HFFc6 (cell line): ENCODE measurements around the gene EPN2. TPM values are rescaled to one million over a fixed set of nuclear protein-coding genes. Genes with fewer than 3 reads are reported as not detected.
"Not testable (repeated sequence)": the region's sequence is repeated elsewhere in the genome, so short reads cannot be mapped to it uniquely, and the experiment has no call there.

ENCODE experiments used
- DNase-seq: peaks from one replicate; pipeline ENCODE4 v3.0.0-alpha.2; 2018
- H3K27ac Mint-ChIP-seq: 2 replicates; pipeline ENCODE4 v1.8.0; 2020; ENCODE audit warnings: mild to moderate bottlenecking, mixed read lengths
- H3K27me3 Mint-ChIP-seq: 2 replicates; pipeline ENCODE4 v1.8.0; 2021; ENCODE audit warnings: mild to moderate bottlenecking, moderate library complexity, mixed read lengths; ENCODE audit not compliant: insufficient read depth
- H3K36me3 Mint-ChIP-seq: 2 replicates; pipeline ENCODE4 v1.8.0; 2021; ENCODE audit warnings: low read depth, mixed read lengths
- H3K4me1 Mint-ChIP-seq: 2 replicates; pipeline ENCODE4 v1.8.0; 2020; ENCODE audit warnings: low read depth, mixed read lengths
- H3K4me3 Mint-ChIP-seq: 2 replicates; pipeline ENCODE4 v1.8.0; 2020; ENCODE audit warnings: mild to moderate bottlenecking, moderate library complexity, mixed read lengths
- H3K9me3 Mint-ChIP-seq: 2 replicates; pipeline ENCODE4 v1.8.0; 2020; ENCODE audit warnings: mild to moderate bottlenecking, mixed read lengths
- long read RNA-seq: library from polyadenylated mRNA; unstranded; transcript quantifications from one replicate; pipeline ENCODE4 v2.0.0, GENCODE V29; 2019
- total RNA-seq, 6 experiments: library from RNA; stranded (reverse); fragmentation: NEBNext Ultra II Directional; extraction: Animal tissue kit (Norgen Biotek cat#: 25700); gene quantifications; 2 replicates in 1 of 6; 3 replicates in 5 of 6; pipeline ENCODE4 v1.2.3, GENCODE V29; 2021

The EPN2 gene
- 10 to 100 TPM; 40.1 to 47.4 (median 42.7) TPM for total RNA-seq
- long read RNA-seq, full-length matches to known transcripts, result 19 of 34 reads
- long read RNA-seq, partial matches to known transcripts, result 4 of 34 reads
- long read RNA-seq, other reads (novel, unspliced or antisense), result 11 of 34 reads

DNA sequence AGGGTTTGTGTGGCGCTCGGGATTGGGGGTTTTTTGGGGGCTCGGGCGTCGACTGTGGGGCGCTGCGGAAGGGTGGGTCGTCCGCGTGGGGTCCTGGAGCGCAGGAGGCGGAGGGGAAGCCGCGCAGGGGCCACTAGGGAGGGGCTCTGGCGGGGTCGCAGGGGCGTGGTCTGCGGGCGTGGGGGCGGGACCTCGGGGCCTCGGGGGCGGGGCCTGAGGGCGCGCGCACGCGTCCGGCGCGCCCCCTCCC lies at the start of gene EPN2:
EPN2 (plus strand) TSS at position 228 of the 250 bp plus-strand sequence. CDS start 45,754 bp downstream, outside the sequence.
- peak within 1 kb of the TSS; percentile 73 for H3K27ac Mint-ChIP-seq
- peaks cover 21% of the 10 kb centered on the region for H3K4me1 Mint-ChIP-seq
- peak within 1 kb of the TSS; percentile 97 for H3K4me3 Mint-ChIP-seq
- not testable (repeated sequence) for DNase-seq, H3K9me3 Mint-ChIP-seq, H3K27me3 Mint-ChIP-seq, H3K36me3 Mint-ChIP-seq

DNA sequence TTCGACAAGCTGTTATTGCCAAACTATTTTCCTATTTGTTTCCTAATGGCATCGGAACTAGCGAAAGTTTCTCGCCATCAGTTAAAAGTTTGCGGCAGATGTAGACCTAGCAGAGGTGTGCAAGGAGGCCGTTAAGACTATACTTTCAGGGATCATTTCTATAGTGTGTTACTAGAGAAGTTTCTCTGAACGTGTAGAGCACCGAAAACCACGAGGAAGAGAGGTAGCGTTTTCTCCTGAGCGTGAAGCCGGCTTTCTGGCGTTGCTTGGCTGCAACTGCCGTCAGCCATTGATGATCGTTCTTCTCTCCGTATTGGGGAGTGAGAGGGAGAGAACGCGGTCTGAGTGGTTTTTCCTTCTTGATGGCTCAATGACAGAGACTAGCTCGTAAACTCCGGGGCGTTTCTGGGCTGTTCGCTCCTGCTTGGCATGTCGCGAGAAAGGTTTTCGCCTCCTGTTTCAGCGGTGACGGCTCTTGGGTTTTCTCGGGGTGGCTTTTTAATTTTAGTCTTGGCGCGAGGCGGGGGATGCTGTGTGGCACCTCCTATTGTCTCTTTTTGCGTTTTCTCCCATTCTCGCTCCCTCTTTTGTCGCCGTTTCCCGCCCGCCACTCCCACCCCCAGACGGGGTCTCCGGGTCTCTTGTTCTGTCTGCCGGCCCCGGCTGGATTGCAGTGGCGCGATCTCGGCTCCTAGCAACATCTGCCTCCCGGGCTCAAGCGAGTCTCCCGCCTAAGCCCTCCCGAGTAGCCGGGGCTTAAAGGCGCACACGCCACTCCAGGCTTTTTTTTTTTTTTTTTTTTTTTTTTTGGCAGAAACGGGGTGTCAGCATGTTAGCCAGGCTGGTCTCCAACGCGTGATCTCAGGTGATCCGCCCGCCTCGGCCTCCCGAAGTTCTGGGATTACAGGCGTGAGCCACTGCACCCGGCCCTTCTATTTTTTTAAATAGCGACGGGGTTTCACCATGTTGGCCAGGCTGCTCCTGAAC lies 49.0 kb upstream of the EPN2 start:
- H3K4me1 Mint-ChIP-seq, H3K9me3 Mint-ChIP-seq, DNase-seq, H3K36me3 Mint-ChIP-seq, H3K27ac Mint-ChIP-seq, H3K4me3 Mint-ChIP-seq, H3K27me3 Mint-ChIP-seq: not testable (repeated sequence)

DNA sequence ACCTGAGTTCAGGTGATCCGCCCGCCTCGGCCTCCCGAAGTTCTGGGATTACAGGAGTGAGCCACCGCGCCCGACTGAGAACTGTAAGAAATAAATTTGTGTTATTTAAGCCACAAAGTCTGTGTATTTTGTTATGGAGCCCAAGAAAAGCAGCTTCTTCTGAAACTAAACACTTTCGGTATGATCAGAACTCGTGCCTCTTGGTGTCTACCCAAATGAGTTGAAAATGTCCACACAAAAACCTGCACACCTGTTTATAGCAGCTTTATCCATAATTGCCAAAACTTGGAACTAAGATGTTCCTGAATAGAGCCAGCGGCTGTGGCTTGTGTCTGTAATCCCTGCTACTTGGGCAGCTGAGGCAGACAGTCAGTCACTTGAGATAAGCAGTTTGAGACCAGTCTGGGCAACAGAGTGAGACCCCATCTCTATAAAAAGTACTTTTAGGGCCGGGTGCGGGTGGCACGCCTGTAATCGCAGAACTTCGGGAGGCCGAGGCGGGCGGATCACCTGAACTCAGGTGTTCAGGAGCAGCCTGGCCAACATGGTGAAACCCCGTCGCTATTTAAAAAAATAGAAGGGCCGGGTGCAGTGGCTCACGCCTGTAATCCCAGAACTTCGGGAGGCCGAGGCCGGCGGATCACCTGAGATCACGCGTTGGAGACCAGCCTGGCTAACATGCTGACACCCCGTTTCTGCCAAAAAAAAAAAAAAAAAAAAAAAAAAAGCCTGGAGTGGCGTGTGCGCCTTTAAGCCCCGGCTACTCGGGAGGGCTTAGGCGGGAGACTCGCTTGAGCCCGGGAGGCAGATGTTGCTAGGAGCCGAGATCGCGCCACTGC lies 48.1 kb upstream of the EPN2 start:
- H3K4me1 Mint-ChIP-seq, H3K27me3 Mint-ChIP-seq, H3K4me3 Mint-ChIP-seq, H3K27ac Mint-ChIP-seq, DNase-seq, H3K36me3 Mint-ChIP-seq, H3K9me3 Mint-ChIP-seq: not testable (repeated sequence)

DNA sequence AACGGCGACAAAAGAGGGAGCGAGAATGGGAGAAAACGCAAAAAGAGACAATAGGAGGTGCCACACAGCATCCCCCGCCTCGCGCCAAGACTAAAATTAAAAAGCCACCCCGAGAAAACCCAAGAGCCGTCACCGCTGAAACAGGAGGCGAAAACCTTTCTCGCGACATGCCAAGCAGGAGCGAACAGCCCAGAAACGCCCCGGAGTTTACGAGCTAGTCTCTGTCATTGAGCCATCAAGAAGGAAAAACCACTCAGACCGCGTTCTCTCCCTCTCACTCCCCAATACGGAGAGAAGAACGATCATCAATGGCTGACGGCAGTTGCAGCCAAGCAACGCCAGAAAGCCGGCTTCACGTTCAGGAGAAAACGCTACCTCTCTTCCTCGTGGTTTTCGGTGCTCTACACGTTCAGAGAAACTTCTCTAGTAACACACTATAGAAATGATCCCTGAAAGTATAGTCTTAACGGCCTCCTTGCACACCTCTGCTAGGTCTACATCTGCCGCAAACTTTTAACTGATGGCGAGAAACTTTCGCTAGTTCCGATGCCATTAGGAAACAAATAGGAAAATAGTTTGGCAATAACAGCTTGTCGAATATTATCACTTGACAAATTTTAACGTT lies 47.3 kb upstream of the EPN2 start:
- not testable (repeated sequence) for H3K27ac Mint-ChIP-seq, H3K9me3 Mint-ChIP-seq, H3K4me1 Mint-ChIP-seq, H3K4me3 Mint-ChIP-seq, DNase-seq, H3K27me3 Mint-ChIP-seq, H3K36me3 Mint-ChIP-seq

DNA sequence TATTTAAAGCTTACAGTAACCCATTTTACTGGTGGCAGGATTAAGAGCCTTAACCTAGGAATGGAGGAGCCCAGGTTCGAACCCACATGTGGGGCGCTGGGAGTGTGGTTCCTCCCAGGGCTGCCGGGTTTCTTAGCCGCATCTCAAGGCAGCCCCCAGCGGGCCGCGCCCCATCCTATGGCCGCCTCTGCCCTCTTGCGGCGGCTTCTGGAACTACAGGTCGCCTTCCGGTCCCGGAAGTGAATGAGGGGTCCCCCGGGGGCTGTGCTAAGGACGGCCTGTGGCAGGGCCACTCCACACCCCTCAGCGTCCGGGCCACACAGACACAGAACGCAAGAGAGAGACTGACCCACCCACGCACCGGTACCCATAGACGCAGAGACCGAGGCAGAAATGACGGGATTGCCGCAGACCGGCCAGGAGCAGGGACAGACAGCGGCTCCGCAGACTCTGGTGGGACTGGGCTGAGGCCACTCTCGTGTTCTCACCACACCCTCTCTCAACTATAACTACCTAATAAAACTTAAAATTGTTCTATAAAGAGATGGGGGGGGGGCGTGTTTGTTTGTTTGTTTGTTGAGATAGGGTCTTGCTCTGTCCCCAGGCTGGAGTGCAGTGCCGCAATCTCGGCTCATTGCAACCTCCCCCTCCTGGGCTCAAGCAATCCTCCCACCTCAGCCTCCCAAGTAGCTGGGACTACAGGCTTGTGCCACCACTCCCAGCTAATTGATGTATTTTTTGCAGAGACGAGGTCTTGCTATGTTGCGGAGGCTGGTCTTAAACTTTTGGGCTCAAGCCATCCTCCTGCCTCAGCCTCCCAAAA lies 40.6 kb upstream of the EPN2 start:
- not testable (repeated sequence) for H3K27me3 Mint-ChIP-seq, H3K36me3 Mint-ChIP-seq, DNase-seq, H3K4me3 Mint-ChIP-seq, H3K27ac Mint-ChIP-seq, H3K9me3 Mint-ChIP-seq, H3K4me1 Mint-ChIP-seq

DNA sequence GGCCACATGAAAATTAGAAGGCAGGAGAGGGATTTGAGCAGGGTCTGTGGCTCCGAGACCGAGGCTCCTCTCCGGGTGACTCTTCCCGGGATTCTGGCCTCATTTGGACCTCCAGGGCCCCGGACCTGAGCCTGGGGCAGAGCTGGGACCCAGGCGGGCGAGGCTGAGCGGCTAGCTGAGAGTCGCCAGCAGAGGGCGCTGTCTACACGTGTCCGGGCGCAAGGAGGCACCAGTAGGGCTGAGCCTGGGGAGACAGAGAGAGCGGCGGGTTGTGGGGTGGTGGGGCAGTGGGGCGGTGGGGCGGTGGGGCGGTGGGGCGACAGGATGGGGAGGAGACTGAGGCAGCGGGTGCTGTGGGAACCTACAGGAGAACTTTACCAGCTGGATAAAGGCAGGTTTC lies 34.7 kb upstream of the EPN2 start:
- not testable (repeated sequence) for H3K36me3 Mint-ChIP-seq, H3K4me1 Mint-ChIP-seq, DNase-seq, H3K27ac Mint-ChIP-seq, H3K27me3 Mint-ChIP-seq, H3K4me3 Mint-ChIP-seq, H3K9me3 Mint-ChIP-seq

DNA sequence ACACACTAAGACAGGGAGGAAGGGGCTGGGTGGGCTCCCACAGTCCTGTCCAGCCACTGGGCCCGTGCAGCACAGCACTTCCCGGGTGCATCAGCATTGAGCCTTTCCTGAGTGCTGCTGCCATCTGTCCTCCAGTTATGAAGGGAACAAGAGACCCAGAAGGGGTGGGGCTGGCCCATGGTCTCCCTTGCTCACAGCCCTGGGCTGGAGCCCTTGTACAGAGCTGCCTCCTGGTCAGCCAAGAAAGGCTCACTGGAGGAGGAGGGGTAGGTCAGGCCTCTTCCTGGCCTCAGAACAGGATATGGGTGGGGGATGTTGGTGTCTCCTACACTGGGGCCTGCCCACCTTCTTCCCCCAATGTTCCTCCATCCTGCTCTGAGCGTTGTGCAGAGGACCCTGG lies 33.7 kb upstream of the EPN2 start:
- not testable (repeated sequence) for DNase-seq, H3K9me3 Mint-ChIP-seq, H3K4me1 Mint-ChIP-seq, H3K27ac Mint-ChIP-seq, H3K27me3 Mint-ChIP-seq, H3K4me3 Mint-ChIP-seq, H3K36me3 Mint-ChIP-seq

DNA sequence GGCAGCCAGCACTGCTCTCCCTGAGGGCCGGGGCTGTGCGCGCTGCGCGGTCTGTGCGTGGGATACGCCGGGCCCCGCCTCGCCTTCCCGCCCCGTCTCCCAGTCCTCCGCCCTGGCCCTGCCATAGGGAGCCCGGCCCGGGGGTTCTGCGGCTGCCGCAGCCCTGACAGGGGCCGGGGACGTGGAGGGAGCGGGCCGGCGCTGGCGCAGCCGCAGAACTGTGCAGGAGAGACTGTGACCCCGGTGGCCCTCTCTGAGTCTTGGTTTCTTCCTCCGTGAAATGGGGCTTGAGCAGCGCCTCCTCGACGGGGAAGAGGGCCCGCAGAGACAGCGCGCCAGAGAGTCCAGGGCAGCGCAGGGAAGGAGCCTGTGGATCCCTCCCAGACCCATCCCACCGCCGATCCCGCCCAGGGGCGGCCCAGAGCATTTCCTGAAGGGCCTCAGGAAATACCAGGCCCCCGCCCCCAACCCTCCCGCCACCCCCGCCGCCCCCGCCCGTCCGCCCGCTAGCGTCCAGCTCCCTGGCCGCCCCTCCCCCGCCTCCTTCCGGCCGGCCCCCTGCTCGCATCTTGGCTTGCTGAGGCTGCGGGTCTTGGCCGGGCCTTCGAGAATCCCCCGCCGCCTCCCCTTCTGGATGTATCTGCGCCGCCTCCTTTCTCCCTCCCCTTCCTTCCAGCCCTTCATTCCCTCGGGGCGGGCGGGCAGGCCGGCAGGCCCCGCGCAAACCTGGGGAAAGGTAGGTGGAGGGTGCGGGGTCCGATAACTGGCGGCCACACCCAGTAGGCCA lies 21.9 kb upstream of the EPN2 start:
- not testable (repeated sequence) for H3K27ac Mint-ChIP-seq, H3K4me3 Mint-ChIP-seq, H3K27me3 Mint-ChIP-seq, DNase-seq, H3K36me3 Mint-ChIP-seq, H3K9me3 Mint-ChIP-seq, H3K4me1 Mint-ChIP-seq

DNA sequence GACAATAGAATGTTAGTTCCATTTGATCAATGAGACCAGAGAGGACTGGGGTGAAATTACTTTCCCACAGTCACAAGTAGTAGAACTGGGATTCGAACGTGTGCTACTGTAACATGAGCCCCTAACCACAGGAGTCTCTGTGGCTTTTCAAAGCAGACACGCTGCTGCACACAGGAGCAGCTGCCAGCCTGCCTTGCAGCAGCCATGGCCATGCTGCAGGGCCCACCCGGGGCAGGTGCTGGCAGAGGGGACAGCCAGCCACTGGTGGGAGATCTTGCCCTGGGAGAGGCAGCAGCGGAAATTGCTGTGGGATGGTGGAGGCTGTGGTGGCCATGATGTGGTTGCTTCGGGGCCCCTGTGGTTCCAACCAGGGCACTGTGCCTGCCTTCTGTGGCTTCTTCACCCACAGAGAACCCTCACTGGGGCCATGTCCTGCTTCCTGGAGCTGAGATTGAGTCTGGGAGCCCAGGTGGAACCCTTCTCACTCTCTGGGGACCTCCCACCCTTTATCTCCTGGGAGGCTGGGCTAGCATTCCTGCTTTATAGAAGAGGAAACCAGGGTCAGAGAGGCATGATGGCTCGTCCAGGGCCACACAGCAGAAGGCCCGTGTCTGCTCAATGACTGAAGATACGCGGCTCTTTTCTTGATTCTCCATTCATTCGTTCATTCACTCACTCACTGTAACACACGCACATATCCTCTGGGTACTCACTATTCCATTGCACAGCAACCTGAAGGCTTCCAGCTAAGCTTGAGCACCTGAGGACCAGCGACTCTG lies 20.8 kb upstream of the EPN2 start:
- DNase-seq, H3K9me3 Mint-ChIP-seq, H3K36me3 Mint-ChIP-seq, H3K4me1 Mint-ChIP-seq, H3K27ac Mint-ChIP-seq, H3K4me3 Mint-ChIP-seq, H3K27me3 Mint-ChIP-seq: not testable (repeated sequence)

DNA sequence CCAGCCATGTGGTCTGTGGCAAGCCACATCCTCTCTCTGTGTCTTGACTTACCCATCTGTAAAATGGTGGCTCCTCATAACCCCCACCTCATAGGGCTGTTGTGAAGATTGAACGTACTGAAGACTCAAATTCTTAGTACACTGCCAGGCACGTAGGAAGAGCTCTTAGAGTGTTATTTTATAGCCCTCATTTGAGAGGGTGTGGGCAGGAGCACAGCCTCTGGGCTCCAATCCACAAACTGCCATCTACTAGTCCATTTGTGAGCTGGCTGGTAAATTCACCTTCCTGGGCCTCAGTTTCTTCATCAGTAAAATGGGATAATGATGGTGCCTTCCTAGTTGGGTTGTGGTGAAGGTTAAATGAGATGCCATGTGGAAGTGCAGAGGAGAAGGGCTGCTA lies 18.3 kb upstream of the EPN2 start:
- H3K4me1 Mint-ChIP-seq, H3K27ac Mint-ChIP-seq, DNase-seq, H3K27me3 Mint-ChIP-seq, H3K36me3 Mint-ChIP-seq, H3K9me3 Mint-ChIP-seq, H3K4me3 Mint-ChIP-seq: not testable (repeated sequence)

DNA sequence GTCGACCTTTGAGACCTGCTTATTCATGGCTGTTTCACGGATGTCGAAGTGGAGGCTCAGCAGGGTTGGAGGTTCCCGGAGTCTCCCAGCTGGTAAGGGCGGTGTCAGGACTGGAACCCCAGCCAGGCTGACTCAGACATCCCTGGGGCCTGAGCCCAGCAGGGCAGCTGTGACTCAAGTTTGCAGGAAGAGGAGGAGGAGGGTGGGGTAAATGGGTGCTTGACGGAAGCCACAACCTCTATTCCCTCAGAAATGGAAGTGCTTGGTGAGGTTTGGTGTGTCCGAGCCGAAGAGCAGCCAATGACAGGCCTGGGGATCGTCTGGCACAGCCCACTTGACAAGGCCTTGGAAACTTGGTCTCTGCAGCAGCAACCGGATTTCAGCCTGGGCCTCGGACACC lies 17.8 kb upstream of the EPN2 start:
- H3K4me3 Mint-ChIP-seq, H3K36me3 Mint-ChIP-seq, H3K4me1 Mint-ChIP-seq, H3K9me3 Mint-ChIP-seq, H3K27me3 Mint-ChIP-seq, DNase-seq, H3K27ac Mint-ChIP-seq: not testable (repeated sequence)

DNA sequence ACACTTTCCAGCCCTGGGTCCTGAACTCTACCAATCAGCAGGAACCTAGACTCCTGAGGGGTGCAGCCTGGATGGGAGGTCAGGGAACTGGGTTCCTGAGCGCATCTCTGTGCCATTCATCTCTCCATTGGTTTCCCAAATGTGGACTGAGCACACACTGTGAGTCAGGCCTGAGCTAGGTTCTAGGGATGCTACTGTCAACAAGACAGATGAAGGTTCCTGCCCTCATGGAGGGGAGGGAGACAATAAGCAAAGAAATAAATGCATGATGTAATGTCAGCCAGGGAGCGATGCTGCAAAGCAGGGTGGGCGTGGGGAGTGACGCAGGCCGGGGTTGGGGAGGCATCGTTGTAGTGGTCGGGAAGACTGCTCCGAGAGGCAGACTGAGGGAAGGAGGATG lies 17.0 kb upstream of the EPN2 start:
- not testable (repeated sequence) for H3K4me1 Mint-ChIP-seq, H3K4me3 Mint-ChIP-seq, DNase-seq, H3K36me3 Mint-ChIP-seq, H3K27me3 Mint-ChIP-seq, H3K27ac Mint-ChIP-seq, H3K9me3 Mint-ChIP-seq
